Fibroblast of skin of left biceps (primary cell): ENCODE data around the gene ADGRA1.
"Not testable (repeated sequence)": the region's sequence is repeated elsewhere in the genome, so short reads cannot be mapped to it uniquely, and the experiment has no call there.

ENCODE experiments used
- DNase-seq, 2 experiments: peaks; one replicate each; pipeline ENCODE4 v3.0.0-alpha.2; 2013; ENCODE audit warnings: low read depth in 2 of 2

The ADGRA1 gene

GRCh38 chr10:133163889-133164815 is 76.4 kb downstream of the ADGRA1 start:
- DNase-seq = no peak

- DNase-seq = no peak
These were observed 77.3 kb downstream of the ADGRA1 start for GRCh38 chr10:133164816-133165555.

DNA sequence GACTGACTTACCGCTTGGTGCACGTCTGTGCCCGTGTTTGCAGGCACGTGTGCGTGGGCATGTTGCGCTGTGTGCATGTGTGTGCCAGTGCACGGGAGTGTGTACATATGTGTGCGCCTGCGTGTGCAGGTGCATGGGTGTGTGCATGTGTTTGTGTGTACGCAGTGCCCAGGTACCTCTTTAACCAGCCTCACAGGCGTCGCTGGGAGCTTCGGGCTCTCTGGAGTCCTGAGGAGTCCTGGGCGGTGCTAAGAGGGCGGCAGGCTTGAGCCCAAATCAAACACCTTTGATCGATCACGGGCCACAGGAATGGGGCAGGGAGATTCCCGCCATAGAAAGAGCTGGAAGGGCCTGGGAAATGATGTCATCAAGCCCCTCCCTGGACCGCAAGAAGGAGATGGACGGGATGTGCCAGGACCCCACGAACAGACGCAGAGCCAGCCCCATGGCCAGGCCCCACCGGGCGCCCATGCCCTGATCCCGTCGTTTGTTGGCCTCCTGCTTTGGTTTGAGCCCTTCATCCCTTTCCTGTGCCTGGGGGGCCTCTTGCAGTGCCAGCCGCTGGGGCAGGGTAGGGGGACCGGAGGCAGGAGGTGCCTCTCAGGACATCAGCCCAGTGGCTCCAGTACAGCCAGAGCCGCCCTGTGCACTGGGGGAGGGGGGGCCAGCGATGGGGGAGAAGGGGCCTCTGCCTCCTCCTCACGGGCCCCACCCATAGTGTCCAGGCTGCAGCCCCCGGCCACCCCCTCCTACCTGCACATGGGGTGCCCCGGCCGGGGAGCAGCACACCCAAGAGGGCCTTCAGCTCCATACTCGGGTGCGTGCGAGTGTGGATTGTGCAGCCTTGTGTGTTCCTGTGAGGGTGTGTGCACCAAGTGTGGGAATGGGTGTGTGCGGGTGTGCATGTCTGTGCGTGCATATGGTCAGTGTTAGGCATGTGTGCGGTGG is 78.1 kb downstream of the ADGRA1 start:
- no peak for DNase-seq

DNA sequence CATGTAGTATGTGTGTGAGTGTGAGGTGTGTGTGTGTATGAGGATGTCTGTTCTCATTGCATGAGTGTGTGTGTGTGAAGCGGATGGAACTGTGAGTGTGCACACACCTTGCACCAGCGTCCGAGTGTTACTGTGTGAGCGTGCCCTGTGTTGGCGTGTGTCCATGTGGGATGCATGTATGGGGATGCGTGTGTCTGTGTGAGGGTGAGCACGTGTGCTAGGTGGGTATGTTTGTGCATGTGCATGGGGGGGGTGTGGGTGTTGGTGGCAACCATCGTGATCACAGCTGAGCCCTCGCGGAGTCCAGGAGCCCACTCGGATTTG is 78.7 kb downstream of the ADGRA1 start:
- no peak for DNase-seq

DNA sequence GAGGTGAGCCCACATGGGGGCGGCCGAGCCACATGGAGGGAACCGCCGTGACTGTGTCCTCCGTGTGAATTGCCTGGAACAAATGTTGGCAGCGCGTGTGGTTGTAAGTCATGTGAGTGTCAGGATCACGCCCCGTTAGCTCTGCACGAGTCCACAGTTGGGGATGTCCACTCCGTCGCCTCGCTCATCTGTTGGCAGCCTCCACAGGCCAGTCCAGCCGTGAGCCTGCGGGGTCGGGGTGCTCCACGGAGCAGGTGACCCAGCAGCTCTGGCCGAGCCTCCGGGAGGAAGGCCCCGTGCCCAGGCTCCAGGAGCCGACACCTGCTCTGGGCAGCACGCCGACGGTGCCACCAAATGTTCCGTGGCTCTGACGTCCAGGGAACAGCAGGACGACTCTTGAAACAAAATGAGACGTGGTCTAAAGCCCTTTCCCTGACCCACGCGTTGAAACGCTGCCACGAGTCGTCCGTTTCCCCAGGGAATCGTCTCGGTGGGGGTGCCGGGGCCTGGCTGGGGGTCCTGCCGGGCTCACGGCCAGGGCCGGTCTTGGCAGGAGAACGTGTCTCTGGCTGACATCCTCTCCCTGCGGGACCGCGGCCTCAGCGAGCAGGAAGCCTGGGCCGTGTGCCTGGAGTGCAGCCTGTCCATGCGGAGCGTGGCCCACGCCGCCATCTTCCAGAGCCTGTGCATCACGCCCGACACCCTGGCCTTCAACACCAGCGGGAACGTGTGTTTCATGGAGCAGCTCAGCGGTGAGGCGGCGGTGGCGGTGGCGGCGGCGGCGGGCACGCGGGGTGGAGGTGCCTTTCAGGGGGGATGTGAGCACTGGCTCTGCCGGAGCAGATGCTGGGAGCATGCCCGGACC is 79.3 kb downstream of the ADGRA1 start:
- no peak for DNase-seq

DNA sequence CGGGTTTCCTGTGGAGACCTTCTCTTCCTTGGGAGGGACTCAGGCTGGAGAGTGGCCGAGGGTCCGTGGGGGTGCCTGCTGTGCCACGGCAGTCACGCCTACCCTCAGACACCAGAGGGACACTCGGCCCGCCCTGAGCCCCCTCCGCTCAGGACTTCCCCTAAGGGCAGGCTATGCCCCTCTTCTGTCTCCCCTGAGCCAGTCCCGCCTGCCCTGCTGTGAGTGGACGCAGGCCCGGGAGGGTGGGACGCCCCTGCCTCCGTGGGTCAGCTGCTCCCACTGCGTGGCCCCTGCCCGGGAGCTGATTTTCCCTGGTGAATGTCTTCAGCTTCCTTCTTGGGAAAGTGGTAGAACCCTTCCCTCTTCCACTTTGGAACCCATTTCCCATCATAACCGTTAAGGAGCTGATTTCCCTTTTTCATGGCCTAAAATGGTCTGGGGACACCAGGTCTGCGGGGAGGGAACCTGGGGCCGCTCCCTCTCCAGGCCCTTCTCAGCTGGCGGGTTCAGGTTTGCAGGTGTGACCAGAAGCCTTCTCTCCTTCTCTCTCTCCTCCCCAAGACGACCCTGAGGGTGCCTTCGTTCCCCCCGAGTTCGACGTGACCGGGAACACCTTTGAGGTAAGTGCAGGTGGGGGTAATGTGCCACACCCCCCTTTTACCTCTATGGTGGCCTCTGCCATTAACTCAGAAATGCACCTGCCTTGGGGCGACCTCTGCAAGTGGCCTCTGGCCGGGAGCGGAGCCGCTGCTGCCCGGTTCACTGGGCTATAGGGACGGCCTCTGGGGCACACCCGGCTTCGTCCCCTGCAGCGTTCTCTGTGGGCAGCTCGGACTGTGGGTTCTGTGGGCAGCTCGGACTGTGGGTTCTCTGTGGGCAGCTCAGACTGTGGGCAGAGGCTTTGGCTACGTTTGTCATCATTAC is 80.2 kb downstream of the ADGRA1 start:
- no peak for DNase-seq

DNA sequence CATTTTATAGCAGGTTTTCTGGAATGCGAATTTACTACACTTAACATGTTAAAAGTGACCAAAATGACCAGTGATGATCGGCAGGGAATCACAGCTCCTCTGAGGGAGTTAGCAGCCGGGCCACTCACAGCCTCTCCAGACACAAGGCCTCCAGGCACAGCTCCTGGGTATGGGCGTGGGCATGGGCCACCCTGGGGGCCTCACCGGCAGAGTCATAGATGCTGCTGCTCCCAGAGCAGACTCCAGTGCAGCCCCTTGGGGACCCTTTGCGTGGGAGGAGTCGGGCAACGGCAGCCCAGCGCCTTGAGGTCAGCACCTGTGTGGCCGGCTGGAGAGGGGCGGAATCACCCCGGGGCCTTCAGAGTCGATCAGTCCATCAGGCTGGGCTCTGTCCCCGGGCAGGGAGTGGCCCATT is 80.9 kb downstream of the ADGRA1 start:
- DNase-seq = no peak

DNA sequence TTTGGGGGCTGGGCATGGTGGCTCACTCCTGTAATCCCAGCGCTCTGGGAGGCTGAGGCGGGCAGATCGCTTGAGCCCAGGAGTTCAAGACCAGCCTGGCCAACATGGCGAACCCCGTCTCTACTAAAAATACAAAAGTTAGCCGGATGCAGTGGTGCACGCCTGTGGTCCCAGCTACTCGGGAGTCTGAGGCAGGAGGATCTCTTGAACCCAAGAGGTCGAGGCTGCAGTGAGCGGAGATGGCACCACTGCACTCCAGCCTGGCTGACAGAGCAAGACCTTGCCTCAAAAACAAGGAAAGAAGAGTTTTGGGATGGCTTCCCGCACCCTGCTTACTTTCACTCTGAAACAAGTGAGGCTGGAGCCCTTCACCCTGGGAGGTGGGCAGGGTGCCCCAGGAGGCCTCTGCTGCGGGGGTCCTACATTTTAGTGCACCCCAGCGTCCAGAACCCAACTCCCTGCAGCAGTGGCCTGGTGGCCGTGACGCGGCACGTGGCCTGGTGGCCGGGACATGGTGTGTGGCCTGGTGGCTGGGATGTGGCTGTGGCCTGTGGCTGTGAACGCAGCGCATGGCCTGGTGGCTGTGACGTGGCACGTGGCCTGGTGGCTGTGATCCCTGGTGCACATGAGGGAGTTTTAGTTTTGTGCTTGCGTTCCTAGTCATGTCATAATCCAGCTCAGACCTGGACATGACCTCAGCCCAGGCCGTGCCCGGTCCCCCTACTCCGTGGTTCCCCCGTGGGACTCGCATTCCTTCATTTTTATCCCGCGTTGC is 81.6 kb downstream of the ADGRA1 start:
- DNase-seq = no peak

DNA sequence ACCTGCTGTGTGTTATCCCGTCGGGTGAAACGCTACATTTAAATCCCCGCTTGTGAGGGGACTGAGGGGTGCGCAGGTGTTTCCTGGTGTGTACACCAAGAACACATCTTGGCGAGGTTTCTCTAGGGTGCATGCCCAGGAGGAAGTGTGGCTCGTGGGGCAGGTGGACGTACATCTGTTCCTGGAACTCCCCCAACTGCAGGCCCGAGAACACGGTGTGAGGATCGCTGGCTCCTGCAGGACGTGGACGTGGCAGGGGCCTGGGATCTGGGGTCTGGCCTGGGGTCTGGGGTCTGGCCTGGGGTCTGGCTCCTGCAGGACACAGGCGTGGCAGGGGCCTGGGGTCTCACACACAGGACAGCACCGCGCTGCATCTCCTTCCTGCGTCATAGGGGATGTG is 82.4 kb downstream of the ADGRA1 start:
- no peak for DNase-seq

- no peak for DNase-seq
These were observed 86.3 kb downstream of the ADGRA1 start for GRCh38 chr10:133173860-133174640.

DNA sequence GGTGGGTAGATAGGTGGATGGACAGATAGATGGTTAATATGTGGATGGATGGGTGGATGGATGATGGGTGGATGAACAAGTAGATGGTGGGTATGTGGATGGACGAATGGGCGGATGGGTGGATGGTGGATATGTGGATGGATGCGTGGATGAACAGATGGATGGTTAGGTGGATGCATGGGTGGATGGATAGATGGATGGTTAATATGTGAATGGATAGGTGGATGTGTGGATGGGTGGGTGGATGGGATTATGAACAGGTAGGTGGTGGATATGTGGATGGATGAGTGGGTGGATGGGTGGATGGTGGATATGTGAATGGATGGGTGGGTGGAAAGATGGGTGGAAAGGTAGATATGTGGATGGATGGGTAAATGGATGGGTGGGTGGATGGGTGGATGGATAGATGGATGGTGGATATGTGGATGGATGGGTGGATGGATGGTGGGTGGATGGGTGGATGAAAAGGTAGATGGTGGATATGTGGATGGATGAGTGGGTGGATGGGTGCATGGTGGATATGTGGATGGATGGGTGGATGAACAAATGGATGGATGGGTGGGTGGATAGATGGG is 87.1 kb downstream of the ADGRA1 start:
- DNase-seq = no peak

DNA sequence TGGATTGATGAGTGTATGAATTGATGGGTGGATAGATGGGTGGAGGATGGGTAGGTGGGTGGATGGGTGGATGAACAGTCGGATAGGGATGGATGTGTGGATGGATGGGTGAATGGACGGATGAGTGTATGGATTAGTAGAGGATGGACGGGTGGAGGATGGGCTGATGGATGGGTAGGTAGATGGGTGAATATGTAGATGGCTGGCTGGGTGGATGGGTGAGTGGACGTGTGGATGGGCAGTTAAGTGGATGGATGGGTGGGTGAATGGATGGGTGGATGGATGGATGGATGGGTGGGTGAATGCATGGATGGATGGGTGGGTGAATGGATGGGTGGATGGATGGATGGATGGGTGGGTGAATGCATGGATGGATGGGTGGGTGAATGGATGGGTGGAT is 87.9 kb downstream of the ADGRA1 start:
- not testable (repeated sequence) for DNase-seq

GRCh38 chr10:133176546-133176945 is 88.8 kb downstream of the ADGRA1 start:
- DNase-seq = no peak

- DNase-seq = no peak
These were observed 89.8 kb downstream of the ADGRA1 start for GRCh38 chr10:133177380-133178157.

GRCh38 chr10:133178357-133179127 is 90.8 kb downstream of the ADGRA1 start:
- DNase-seq = no peak

DNA sequence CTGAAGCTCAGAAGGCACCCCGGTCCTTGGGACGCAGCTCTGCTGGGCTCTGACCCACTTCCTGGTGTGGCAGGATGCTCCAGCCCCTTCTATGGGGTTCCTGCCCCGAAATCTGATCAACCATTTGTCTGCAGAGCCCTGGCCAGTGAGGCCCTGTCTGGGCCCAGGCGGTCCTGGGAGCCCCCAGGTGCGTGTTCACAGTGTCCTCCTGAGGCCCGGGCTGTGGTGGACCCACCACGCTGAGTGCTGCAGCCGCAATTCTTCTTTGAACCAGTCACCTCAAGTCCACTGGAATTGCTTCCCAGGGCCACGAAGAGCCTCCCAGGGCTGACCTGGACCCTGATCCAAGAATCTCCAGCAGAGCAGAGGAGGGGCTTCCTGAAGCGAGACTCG is 91.4 kb downstream of the ADGRA1 start:
- no peak for DNase-seq
